GM20000 (cell line): ENCODE measurements around the gene DGCR8.

Source experiments
- DNase-seq: peaks from one replicate; pipeline ENCODE4 v3.0.0; 2012; ENCODE audit warnings: low spot score
- TF ChIP-seq, protein P1 (sequence below): IDR thresholded peaks from 2 replicates; pipeline ENCODE4 v1.5.1; 2012; ENCODE audit warnings: mild to moderate bottlenecking, control low read depth; ENCODE audit errors: extremely low read depth, missing control alignments

DGCR8 gene

DNA sequence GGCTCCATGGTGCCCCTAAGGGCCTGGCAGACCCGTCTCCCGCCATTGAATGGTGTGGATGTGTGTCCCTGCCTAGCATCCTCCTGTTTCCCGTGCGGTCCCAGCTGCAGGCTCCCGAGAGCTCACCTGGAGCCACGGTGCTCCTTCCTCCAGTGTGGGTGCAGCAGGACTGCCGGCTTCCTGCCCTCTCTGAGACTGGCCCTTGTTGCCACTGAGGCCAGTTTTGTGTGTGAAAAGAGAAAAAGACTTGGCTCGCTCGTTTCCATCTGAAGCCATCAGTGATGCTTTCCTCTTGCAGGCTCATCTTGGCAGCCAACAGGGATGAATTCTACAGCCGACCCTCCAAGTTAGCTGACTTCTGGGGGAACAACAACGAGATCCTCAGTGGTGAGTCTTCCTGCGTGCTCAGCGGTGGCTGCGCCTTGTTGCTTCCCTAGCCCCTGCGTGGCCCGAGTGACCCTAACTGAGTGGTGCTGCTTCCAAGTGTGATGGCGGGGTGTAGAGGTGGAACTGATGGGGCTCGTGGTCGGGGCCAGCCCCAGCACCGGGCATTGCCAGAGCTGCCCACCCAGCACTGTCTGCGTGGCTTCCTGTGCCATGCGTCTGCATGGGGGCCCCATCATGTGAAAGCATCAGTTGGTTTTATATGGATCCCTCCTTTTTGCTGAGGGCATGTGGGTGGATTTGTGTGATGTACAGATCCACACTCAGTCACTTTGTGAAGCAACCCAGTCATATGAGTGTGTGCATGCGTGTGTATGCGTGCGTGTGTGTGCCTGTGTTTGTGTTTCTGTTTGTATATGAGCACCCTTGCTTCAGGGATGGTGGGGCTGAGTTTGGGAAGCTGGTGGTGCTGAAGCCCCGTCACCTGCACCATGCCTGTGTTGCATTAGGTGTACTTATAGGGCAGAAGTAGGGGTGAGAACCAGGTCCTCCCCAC lies 36.7 kb upstream of the DGCR8 start:
- TF ChIP-seq, protein P1, sequence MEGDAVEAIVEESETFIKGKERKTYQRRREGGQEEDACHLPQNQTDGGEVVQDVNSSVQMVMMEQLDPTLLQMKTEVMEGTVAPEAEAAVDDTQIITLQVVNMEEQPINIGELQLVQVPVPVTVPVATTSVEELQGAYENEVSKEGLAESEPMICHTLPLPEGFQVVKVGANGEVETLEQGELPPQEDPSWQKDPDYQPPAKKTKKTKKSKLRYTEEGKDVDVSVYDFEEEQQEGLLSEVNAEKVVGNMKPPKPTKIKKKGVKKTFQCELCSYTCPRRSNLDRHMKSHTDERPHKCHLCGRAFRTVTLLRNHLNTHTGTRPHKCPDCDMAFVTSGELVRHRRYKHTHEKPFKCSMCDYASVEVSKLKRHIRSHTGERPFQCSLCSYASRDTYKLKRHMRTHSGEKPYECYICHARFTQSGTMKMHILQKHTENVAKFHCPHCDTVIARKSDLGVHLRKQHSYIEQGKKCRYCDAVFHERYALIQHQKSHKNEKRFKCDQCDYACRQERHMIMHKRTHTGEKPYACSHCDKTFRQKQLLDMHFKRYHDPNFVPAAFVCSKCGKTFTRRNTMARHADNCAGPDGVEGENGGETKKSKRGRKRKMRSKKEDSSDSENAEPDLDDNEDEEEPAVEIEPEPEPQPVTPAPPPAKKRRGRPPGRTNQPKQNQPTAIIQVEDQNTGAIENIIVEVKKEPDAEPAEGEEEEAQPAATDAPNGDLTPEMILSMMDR, result no peak
- DNase-seq, result no peak

DNA sequence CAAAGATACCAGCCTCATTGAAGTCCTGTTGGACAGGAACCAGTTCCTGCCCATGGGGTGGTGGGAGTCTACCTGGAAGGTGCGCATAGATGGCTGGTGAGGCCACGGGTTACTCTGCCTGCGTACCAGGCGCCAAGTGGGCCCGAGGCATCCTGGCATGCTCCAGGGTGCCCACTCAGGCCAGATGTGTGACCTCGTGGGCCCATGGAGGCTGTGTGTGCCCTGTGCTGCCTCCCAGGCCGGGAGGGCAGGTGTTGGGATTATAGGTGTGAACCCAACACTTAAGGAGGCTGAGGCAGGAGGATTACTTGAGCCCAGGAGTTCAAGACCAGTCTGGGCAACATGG lies 36.1 kb upstream of the DGCR8 start:
- DNase-seq, result no peak
- TF ChIP-seq, protein P1, result no peak

DNA sequence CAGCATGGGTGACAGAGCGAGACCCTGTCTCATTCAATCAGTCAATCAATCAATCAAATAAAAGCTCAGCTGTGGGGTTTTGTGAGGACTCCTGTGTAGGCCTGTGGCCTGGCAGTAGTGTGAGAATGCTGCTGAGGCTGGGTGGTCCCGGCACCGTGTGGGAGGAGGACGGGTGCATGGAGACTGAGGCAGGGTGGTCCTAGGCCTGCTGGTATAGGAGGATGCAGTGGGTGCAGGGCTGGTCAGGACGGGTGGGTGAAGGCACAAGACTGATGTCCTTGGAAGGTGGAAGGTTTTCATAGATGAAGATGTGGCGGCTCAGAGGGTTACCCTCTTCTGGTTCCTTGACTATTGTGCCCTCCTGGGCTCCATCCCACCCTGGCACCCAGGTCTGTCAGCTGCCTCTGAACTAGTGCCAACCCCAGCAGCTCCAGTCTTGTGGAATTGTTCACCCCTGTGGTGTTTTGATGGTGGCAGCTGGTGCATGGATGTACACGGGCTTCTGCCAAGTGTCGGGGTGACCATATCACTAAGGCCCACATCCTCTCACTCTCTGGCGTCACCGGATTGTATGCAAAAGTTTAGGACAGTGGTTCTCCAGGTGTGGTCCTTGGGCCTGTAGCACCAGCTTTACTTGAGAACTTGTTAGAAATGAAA lies 35.4 kb upstream of the DGCR8 start:
- no peak for DNase-seq
- TF ChIP-seq, protein P1, result no peak

DNA sequence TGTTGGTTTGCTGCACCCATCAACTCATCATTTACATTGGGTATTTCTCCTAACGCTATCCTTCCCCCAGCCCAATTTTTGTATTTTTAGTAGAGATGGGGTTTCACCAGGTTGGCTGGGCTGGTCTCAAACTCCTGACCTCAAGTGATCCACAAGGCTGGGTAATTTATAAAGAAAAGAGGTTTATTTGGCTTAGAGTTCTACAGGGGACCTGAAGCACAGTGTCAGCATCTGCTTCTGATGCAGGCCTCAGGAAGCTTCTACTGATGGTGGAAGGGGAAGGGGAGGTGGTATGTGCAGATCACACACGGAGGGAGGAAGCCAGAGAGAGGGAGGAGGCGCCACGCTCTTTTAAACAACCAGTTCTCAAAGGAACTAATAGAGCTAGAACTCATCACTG lies 33.3 kb upstream of the DGCR8 start:
- DNase-seq, result no peak
- TF ChIP-seq, protein P1, result no peak

DNA sequence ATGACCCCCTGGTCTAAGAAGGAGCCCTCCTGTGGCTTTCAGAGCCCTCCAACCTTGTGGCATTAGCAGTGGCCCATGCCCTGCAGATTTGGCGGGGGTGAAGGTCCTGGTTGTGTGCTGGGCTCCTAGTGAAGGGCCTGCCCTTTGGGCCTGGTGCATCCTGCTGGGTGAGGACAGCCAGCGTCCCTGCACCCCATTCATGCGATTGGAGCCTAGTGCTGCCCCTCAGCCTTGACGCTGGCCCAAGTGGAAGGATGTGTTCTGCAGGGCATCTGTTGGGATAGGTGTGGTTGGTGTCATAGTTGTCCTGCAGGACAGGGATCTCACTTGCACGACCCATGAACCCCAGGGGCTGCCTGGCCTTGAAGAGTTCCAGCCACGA lies 28.1 kb upstream of the DGCR8 start:
- DNase-seq, result no peak
- TF ChIP-seq, protein P1, result no peak

DNA sequence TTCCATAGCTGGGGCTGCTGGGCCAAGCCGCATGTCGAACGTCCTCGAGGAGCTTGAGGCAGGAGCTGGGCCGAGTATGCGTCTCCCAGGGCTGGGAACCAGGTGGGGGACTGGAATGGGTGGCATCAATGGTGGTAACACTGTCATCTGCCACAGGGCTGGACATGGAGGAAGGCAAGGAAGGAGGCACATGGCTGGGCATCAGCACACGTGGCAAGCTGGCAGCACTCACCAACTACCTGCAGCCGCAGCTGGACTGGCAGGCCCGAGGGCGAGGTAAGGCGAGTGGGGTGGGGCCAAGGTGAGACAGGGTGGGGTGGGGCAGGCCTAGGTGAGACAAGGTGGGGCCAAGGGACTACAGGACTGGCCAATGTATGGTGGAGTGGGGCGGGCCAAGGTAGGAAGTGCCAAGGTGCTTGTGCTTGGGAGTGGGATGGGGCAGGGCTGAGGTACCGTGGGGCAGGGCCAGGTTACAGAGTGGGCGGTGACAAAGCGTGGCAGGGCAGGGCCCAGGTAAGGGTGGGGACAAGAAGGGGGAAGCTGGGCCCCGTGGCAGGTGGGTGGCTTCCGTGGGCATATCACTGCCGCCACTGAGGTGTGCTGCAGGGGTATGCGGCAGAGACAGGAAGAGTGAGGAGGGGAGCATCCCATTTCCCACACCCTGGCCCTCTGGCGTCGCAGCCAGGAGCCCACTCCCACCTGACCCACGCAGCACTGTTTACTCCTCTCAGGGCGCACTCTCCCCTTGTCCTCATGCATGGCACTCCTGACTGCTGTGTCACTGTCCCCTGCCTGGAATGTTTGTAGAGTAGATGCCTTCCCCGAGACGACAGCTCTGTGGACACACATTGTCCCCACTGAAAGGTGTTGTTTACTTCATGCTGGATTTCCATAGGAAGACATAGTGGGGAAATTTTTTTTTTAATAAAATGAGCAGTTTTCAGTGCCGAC lies 27.5 kb upstream of the DGCR8 start:
- no peak for DNase-seq
- TF ChIP-seq, protein P1, result no peak
